Stimulated activated CD8-positive, alpha-beta memory T cell treated with anti-CD3 and anti-CD28 coated beads, Interleukin-4, amount 100 ng/mL, for 24 hours (primary cell): ENCODE results near the gene ZNF518A.
"Not testable (repeated sequence)": the region's sequence is repeated elsewhere in the genome, so short reads cannot be mapped to it uniquely, and the experiment has no call there.

ENCODE experiments used
- DNase-seq: peaks from one replicate; pipeline ENCODE4 v3.0.0-alpha.2; 2020; ENCODE audit warnings: low read depth

The ZNF518A gene

DNA sequence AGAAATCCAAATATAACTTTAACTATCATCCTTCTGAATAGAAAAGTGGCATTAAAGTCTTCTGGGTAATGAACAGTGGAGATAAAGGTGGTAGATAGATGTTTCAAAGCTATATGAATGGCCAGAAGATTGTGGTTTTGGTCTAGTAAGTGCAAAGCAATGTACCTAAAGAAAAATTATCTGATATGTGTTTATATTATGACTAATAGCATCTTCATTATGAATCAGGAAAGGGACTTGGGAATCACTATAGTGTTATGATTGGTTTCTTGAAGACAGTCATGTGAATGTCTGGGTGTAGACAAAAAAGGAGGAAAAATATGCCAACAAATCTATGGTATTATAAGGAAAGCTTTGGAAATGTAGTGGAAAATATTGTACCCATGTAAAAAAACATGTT, 3.0 kb downstream of the ZNF518A start:
- no peak for DNase-seq

DNA sequence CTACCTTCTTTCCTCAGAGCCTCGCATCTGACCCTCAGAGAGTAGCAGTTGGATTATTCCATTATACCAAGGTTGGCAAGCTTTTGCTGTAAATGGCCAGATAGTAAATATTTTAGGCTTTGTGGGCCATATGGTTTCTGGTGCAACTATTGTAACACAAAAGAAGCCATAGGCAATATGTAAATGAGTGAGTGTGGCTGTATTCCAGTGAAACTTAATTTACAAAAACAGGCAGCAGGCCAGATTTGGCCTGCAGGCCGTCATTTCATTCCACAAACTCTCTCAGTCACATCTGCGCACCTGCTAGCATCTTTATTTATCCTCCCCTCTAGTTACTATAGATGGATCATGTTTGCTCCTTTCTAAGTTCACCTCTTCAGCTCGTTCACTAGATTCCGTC, 6.7 kb downstream of the ZNF518A start:
- no peak for DNase-seq

DNA sequence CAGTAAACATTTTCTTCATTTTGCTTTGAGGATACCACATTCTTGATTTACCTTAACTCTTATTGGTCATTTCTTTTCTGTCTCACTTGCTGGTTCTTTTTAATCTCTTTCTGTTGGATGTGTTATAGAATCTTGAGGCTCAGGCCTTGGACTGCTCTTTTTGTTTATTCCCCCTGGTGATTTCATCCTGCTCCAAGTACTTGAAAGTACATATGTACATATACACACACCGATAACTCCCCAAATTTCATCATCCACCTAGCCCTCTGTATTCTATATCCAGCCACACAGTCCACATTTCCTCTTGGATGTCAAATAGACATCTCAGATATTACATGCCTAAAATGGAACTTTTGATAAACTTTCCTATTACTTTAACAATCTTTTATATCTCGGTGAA, 7.5 kb downstream of the ZNF518A start:
- DNase-seq = no peak

DNA sequence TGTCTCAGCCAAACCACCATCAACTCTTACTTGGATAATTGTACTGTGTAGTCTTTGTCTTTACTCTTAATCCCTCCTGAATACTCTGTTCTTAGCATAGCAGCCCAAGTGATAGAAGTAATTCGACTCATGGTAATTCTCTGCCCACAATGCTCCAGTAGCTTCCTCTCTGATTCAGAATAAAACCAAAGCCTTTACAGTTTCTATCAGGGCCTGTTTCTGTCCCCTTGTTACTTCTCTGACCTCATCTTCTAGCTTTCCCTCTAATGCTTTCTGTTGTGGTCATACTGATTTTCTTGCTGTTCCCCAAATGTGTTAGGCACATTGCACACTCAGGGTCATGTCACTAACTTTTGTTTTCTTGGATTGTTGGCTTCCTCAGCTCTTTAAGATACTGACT, 8.0 kb downstream of the ZNF518A start:
- no peak for DNase-seq

DNA sequence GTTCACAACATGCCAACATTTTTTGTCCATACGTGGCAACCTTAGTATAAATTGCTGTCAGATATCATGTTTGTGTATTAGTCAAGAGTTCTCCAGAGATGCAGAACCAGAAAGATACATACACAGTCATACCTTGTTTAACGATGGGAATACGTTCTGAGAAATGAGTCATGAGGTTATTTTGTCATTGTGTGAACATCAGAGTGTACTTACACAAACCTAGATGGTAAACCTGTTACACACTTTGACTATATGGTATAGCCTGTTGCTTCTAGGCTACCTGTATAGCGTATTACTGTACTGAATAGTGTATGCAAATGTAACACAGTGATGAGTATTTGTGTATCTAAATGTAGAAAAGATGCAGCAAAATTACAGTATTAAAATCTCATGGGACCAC, 22.3 kb downstream of the ZNF518A start:
- DNase-seq = no peak

DNA sequence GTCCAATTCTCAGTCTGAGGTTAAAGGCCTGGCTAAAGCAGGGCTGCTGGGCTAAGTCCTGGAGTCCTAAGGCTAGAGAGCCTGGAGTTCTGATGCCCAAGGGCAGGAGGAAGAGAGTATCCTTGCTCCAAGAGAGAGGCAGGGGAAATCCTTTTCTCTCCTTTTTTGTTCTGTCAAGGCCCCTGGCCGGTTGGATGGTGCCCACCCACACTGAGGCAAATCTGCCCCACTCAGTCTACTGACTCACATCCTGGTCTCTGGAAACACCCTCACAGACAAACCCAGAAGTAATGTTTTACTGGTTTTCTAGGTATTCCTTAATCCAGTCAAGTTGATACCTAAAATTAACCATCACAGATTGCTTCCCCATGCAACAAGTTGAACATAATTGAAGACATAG, 23.0 kb downstream of the ZNF518A start:
- DNase-seq = no peak

DNA sequence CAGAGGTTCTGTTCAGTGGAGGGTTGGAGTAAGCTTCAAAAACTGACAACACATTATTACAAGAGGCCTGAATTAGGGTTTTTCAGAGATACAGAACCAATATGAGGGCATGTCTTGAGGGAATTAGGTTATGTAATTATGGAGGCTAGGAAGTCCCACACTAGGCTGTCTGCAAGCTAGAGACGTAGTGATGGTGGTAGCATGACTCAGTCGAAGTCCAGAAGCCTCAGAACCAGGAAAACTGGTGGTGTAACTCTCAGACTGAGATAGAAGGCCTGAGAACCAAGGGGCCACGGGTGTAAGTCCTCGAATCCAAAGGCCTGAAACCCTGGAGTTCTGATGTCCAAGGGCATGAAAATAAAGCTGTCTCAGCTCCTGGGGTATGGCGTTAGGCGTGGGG, 35.6 kb downstream of the ZNF518A start:
- no peak for DNase-seq

DNA sequence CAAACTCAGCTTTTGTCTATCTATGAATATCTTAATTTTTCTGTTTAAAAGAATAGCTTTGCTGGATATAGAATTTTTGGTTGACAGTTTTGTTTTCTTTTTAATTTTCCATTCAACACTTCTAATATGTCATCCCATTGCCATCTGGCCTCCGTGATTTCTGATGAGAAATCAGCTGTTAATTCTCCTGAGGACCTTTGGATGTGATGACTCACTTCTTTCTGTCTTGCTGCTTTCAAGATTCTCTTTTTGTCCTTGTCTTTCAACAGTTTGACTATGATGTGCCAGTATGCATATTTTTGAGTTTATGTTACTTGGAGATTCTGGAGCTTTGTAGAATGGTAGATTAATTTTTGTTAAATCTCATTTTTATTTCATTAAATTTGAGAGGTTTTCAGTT, 38.4 kb downstream of the ZNF518A start:
- no peak for DNase-seq

DNA sequence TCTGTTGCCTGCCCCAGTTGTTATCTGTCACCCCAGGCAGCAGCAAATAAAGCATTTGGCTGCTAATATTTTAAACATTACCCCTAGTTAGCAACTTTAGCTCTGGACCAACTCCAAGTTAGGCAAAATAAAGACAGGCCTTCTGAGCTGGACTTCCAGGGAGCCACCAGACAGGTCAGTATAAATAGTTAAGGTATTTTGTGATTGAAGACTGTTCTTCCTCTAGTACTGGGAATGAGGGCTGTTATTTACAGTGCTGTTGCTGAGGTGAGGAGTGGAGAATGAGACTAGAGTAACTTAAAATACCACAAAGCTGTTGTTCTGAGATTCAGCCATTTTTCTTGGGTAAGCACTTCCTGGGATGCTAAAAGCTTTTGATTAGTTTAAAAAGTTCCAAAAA, 40.1 kb downstream of the ZNF518A start:
- DNase-seq = no peak

DNA sequence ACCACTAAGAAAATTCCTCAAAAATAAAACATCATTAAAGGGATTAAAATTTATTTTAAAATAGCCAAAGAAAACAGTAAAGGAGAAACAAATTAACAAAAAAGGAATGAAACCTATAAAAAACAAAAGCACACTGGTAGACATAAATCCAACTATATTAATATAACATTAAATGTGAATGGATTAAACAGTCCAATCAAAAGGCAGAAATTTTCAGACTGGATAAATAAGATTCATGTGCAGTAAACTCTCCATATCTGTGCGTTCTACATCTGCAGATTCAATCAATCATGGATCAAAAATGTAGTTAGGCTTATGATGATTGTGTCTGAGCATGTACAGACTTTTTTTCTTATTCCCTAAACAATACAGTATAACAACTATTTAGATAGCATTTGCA, 42.6 kb downstream of the ZNF518A start:
- DNase-seq = no peak

DNA sequence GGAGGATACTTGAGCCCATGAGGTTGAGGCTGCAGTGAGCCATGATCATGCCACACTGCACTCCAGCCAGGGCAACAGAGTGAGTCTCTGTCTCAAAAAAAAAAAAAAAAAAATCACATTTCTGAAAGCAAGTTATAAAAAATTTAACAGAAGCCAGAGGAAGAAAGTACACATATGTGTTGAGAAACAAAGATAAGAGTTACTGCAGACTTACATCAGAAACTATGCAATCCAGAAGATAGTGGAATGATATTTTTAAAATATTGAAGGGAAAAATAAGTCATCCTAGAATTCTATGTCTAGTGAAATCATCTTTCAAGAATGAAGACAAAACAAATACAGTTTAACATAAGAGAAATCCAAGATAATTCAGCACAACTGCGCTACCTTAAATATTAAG, 46.9 kb downstream of the ZNF518A start:
- DNase-seq = no peak

DNA sequence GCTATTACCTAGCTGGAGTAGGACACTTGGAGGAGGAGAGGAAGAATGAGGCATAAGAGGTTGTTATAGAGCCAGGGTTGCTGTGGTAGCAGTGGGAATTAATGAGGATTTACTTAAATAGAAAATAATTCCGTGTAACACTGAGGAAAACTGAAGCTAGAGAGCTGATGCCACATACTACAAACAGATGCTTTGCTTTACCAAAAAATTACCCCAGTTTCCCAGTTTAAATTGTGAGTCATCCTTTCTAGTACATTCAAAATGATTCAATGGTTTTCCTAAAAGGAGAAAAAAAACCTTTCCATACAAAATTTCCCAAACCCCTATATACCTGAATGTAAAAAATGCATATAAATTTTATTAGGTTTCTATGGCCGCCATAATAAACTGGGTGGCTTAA, 58.3 kb downstream of the ZNF518A start:
- no peak for DNase-seq

DNA sequence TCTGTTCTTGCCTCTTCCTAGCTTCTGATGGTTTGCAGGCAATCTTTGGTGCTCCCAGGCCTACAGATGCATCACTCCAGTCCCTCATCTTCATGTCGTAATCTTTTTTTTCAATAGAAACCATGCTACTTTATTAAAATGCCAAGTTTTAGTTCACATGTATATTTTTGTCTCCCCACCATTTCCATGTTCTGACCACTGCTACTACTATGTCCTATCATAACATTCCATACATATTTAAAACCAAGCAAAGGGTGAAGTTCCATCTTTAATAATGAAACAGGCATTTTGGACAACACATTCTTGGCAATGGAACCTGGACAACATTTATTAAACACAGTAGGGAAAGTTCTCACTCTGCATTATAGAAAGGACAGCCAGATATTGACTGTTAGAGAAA, 58.8 kb downstream of the ZNF518A start:
- no peak for DNase-seq

DNA sequence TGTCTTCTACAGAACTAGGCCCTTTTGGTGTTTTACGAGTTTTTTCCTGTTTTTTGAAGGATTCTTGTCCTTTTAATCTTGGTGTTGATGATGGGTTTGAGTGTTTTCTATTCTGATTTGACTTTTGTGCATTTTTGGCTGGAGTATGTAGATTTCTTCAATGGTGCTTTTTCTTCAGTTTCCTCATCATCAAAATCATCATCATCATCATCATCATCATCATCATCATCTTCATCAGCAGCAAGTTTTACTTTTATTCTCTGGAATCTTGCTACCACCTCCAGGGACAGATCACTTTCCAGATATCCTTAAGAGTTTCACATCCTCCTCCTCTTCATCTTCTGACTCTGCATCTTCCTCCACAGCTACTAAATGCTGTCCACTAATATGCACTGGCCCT, 59.4 kb downstream of the ZNF518A start:
- not testable (repeated sequence) for DNase-seq

DNA sequence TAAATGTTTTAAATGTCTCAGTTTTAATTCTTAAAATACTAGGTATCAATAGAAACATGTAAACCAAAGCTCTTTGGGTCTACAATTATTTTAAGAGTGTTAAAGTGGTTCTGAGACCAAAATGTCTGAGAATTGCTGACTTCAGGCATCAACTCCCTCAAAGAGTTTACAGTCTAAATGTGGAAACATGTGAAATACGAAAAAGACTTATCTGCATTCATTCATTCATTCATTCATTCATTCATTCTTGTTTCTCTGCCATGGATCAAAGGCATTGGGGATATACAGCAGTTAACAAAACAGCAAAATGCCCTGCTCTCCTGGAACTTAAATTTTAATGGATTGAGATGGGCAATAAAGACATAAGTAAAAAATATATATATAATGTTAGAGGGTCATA, 71.4 kb downstream of the ZNF518A start:
- DNase-seq = no peak

DNA sequence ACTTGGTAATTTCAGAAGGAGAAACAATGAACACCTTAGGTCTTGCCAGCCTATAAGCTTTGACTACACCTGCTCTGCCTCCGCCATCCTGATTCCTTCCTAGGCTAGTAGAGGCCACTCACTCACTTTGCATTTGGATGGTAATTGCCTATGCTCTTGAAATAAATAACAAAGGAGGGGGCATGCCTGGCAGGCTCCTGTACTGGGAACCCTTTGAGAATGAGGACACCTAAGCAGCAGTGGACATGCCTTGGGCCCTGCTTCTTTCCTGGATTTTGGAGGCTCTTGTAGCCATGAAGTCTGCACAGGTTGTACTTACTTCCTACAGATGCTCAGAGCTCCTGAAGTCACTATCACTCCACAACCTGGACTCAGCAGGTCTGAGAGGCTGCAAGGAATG, 75.5 kb downstream of the ZNF518A start:
- DNase-seq = no peak

DNA sequence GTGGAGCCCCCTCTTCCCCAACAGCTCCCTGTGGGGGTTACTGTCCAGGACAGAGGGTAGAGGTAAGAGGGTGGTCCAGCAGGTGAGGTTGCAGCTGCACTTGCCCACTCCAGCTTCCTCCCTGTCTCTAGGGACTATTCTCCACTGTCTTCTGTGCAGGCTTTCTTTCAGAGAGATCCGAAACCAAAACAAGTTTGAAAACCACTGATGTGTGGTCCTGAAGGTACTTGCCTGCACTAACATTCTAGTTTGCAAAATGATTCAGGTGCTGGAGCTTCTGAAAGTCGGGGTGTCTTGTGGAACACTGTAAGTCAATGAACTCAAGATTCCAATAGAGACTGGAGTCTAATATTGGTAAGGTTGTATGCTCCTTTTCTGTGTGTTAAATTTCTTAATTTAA, 78.2 kb downstream of the ZNF518A start:
- DNase-seq = no peak

DNA sequence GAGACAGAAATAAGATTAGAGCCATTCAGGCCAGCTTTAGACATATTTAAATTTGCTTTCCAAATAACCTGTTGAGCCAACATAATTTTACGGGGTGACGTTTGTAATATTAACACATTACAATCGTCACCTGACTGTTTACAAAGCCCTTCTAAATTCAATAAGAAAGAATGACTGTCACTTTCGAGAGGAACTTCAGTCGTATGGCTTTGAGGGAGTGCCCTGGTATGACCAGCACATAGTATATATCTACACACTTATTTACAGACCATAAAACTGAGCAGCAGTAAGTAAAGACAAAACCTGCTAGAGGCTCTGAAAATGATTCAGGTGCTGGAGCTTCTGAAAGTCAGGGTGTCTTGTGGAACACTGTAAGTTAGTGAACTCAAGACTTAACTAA, 78.8 kb downstream of the ZNF518A start:
- no peak for DNase-seq

DNA sequence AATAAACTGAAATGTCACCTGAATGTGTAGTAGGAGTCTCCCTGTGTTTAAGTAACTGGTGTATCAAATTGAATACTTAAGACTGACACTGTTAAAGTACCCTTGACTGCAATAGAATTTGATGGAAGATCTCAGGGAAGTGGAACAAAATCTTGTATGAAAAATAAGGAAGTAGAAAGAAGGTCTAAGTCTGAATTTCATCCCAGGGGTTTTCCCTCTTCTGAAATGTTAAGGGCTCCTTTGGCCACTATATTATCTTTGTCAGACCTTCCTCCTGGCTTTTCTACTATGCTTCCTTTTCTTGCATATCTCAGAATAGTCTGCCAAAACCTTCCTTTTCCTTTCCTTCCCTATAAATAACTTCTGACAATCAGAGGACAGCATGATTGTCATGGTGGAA, 81.7 kb downstream of the ZNF518A start:
- DNase-seq = no peak

DNA sequence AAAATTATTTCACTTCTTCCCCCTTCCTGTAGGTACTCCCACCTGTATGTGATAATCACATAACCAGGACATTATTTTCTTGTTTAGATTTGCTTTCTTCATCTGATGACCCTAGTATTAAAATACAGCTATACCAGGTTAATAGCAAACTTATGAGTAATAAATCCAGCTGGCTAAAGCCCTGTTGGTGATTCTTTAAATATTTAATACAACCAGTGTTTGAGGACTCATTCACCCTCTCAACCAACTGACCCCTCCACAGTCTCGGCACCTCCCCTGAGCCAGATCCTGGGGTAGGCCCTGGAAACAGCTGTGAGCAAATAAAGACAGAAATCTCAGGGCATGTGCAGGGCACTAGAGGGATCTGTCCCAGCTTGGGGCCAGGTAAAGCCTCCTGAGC, 82.8 kb downstream of the ZNF518A start:
- no peak for DNase-seq
